ENCODE data around the gene WDR38.

WDR38 gene

GRCh38 chr9:124886461-124886860, 33.2 kb downstream of the WDR38 start:
- no peak for DNase-seq

- DNase-seq: no peak
Observed at GRCh38 chr9:124886866-124887492, 33.7 kb downstream of the WDR38 start.

GRCh38 chr9:124887832-124888231, 34.6 kb downstream of the WDR38 start:
- DNase-seq: no peak

- no peak for DNase-seq
Observed at GRCh38 chr9:124889006-124889405, 35.7 kb downstream of the WDR38 start.

- DNase-seq: no peak
Observed at GRCh38 chr9:124890179-124890578, 36.9 kb downstream of the WDR38 start.

GRCh38 chr9:124894035-124894740, 40.9 kb downstream of the WDR38 start:
- DNase-seq: no peak

GRCh38 chr9:124894741-124895170, 41.5 kb downstream of the WDR38 start:
- DNase-seq: no peak

GRCh38 chr9:124897570-124898460, 44.6 kb downstream of the WDR38 start:
- no peak for DNase-seq

GRCh38 chr9:124899845-124900244, 46.6 kb downstream of the WDR38 start:
- DNase-seq: no peak

GRCh38 chr9:124906966-124907365, 53.7 kb downstream of the WDR38 start:
- DNase-seq: no peak

Measured in NCI-H748 treated with DMSO at 0.1 percent for 48 hours (cell line).